Stomach (tissue), 4 donors: Measurements from ENCODE around the gene VAV2.

Experiments used
- POLR2A ChIP-seq, 4 donors: fragments of 450-650 bp; IDR thresholded peaks; one replicate each; pipeline ENCODE4 v1.6.1; 2016; ENCODE audit warnings: antibody characterized with exemption in 4 of 4, control low read depth in 2 of 4, mild to moderate bottlenecking in 1 of 4, moderate library complexity in 1 of 4
- POLR2AphosphoS5 ChIP-seq, 3 donors: sonication (generic); formaldehyde crosslinking; IDR thresholded peaks; one replicate each; pipeline ENCODE4 v1.6.1; 2016; ENCODE audit warnings: antibody characterized with exemption in 3 of 3

DNA sequence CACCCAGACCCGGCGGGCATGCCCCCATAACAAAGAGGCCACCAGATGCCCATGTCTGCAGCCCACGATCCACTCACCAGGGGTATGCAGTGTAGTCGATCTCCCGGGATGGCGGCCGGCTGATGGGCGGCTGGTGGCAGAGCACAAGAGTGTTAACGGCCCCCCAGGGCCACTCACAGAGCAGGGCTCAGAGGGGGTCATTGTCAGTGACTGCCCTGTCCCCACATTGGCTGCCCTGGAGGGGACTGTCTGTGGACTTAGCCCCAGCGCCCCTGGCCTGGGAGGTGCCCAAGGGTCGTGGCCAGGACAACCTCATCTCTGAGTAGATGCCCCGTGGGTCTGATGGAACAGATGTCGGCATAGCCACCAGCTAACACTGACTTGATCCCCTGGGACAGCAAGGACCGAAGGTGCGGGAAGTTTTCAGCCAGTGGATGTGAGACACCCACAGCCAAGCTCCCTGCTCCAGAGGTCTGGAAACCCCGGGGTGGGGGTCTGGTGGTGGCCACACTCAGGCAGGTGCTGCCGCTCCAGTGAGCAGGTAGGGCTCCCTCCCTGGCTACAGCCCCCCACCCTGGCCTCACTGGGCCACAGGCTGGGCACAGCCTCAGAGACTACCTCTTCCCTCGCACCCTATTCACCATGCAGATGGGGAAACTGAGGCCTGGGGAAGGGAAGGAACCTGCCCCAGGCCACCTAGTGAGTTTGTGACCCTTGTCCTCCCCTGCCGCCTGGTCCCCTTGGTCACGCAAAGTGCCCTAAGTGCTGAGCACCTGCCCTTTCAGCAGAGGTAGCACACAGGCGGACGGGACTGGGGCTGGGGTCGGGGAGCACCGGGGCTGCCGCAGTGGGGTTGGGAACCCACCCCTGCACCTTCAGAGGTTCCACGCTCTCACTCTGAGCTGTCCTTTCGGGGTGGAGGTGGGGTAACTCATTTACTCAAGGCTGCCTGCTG, 215.9 kb downstream of the VAV2 start:
- TF ChIP-seq POLR2A (IDR thresholded peaks at IDR 0.05) (no peak), POLR2AphosphoS5 (IDR thresholded peaks at IDR 0.05) (no peak)
